IMR-90 (cell line): ENCODE measurements around the gene SMIM31. TPM values are rescaled to one million over a fixed set of nuclear protein-coding genes. Genes with fewer than 3 reads are reported as not detected.

ENCODE experiments used
- ATAC-seq: fragments of 200-7000 bp; cut with Tn5 transposase; 2 replicates; pipeline ENCODE4 v1.9.1; 2020; ENCODE audit warnings: low read depth, mild to moderate bottlenecking, moderate library complexity
- BruUV-seq: library from RNA; stranded (reverse); fragments of 400-500 nt; replicated peaks from 2 replicates; lab custom pipeline; 2021; lab: Mats Ljungman, UMichigan
- CTCF ChIA-PET: fragments of 300-600 bp; formaldehyde crosslinking; extraction: SDS; loops from one replicate; lab custom pipeline; 2021; ENCODE audit warnings: antibody characterized with exemption; lab: Yijun Ruan, JAX
- POLR2A ChIA-PET: fragments of 300-600 bp; sonication (Branson Sonifier 250); formaldehyde crosslinking; loops from one replicate; lab custom pipeline; 2022; ENCODE audit warnings: antibody characterized with exemption; ENCODE audit not compliant: unreplicated experiment; lab: Charles Lee
- DNase-seq: peaks from one replicate; pipeline ENCODE4 v3.0.0; 2013
- H2AFZ ChIP-seq: replicated peaks from 2 replicates; pipeline ENCODE3; 2013; ENCODE audit warnings: low read length, mild to moderate bottlenecking; ENCODE audit not compliant: poor library complexity
- H2AK5ac ChIP-seq: 2 replicates; pipeline ENCODE4 v1.6.1; 2013; ENCODE audit warnings: low read depth, low read length, inconsistent platforms
- H2AK9ac ChIP-seq: replicated peaks from 2 replicates; pipeline ENCODE3; 2013; ENCODE audit warnings: mild to moderate bottlenecking, low read depth, low read length, moderate library complexity; ENCODE audit not compliant: poor library complexity
- H2BK120ac ChIP-seq: 2 replicates; pipeline ENCODE4 v1.6.1; 2013; ENCODE audit warnings: low read depth, low read length, inconsistent platforms
- H2BK15ac ChIP-seq: 3 replicates; pipeline ENCODE4 v1.6.1; 2013; ENCODE audit warnings: low read depth, low read length, inconsistent platforms
- H2BK20ac ChIP-seq: 2 replicates; pipeline ENCODE4 v1.6.1; 2013; ENCODE audit warnings: low read depth, mild to moderate bottlenecking, inconsistent platforms, low read length, moderate library complexity
- H2BK5ac ChIP-seq: 2 replicates; pipeline ENCODE4 v1.6.1; 2013; ENCODE audit warnings: mild to moderate bottlenecking, low read depth, low read length, inconsistent platforms; ENCODE audit not compliant: poor library complexity, severe bottlenecking
- H3K14ac ChIP-seq: replicated peaks from 2 replicates; pipeline ENCODE4 v1.6.1; 2013; ENCODE audit warnings: low read depth, low read length, inconsistent platforms
- H3K18ac ChIP-seq: 2 replicates; pipeline ENCODE4 v1.6.1; 2013; ENCODE audit warnings: low read depth, low read length, control low read depth
- H3K23ac ChIP-seq: 2 replicates; pipeline ENCODE4 v1.6.1; 2013; ENCODE audit warnings: low read depth, low read length, inconsistent platforms
- H3K27ac ChIP-seq: 2 replicates; pipeline ENCODE4 v1.5.1; 2013; ENCODE audit warnings: mild to moderate bottlenecking, control low read depth, low read length; ENCODE audit not compliant: insufficient read depth
- H3K27me3 ChIP-seq: 2 replicates; pipeline ENCODE4 v1.6.1; 2013; ENCODE audit warnings: low read length; ENCODE audit not compliant: control insufficient read depth, insufficient read depth
- H3K36me3 ChIP-seq: 2 replicates; pipeline ENCODE4 v1.6.1; 2013; ENCODE audit warnings: low read length, mixed read lengths; ENCODE audit not compliant: control insufficient read depth, insufficient read depth
- H3K4ac ChIP-seq: 2 replicates; pipeline ENCODE4 v1.6.1; 2013; ENCODE audit warnings: low read depth, low read length, inconsistent platforms
- H3K4me1 ChIP-seq: 2 replicates; pipeline ENCODE4 v1.6.1; 2013; ENCODE audit warnings: low read length, mixed read lengths; ENCODE audit not compliant: control insufficient read depth, insufficient read depth
- H3K4me2 ChIP-seq: 2 replicates; pipeline ENCODE4 v1.6.1; 2013; ENCODE audit warnings: low read depth, mild to moderate bottlenecking, control low read depth, low read length, moderate library complexity
- H3K4me3 ChIP-seq: 2 replicates; pipeline ENCODE4 v1.5.1; 2013; ENCODE audit warnings: low read depth, mild to moderate bottlenecking, control low read depth, low read length, moderate library complexity; ENCODE audit not compliant: insufficient read depth
- H3K56ac ChIP-seq: 2 replicates; pipeline ENCODE4 v1.6.1; 2013; ENCODE audit warnings: low read length, inconsistent platforms; ENCODE audit not compliant: insufficient read depth; ENCODE audit errors: extremely low read depth
- H3K79me1 ChIP-seq, 2 experiments: 2 replicates each; pipeline ENCODE4 v1.6.1; 2013; ENCODE audit warnings: low read length in 2 of 2, inconsistent platforms in 1 of 2, low read depth in 1 of 2
- H3K9ac ChIP-seq: 2 replicates; pipeline ENCODE4 v1.6.1; 2013; ENCODE audit warnings: low read depth, low read length, control low read depth
- H3K9me1 ChIP-seq: 2 replicates; pipeline ENCODE4 v1.6.1; 2013; ENCODE audit warnings: low read length, inconsistent platforms; ENCODE audit not compliant: insufficient read depth
- H3K9me3 ChIP-seq: 2 replicates; pipeline ENCODE4 v1.6.1; 2013; ENCODE audit warnings: low read length; ENCODE audit not compliant: control insufficient read depth, insufficient read depth
- H4K20me1 ChIP-seq: 2 replicates; pipeline ENCODE4 v1.6.1; 2013; ENCODE audit warnings: low read length, inconsistent platforms; ENCODE audit not compliant: insufficient read depth
- H4K5ac ChIP-seq: 2 replicates; pipeline ENCODE4 v1.6.1; 2013; ENCODE audit warnings: mild to moderate bottlenecking, low read depth, low read length, control low read depth
- H4K8ac ChIP-seq, 2 experiments: 2 replicates each; pipeline ENCODE4 v1.6.1; 2013; ENCODE audit warnings: low read depth in 2 of 2, low read length in 2 of 2, control low read depth in 1 of 2, inconsistent platforms in 1 of 2
- H4K91ac ChIP-seq: 2 replicates; pipeline ENCODE4 v1.6.1; 2013; ENCODE audit warnings: low read depth, low read length, inconsistent platforms; ENCODE audit not compliant: insufficient read depth
- BHLHE40 ChIP-seq: fragments of 150-350 bp; IDR thresholded peaks from 2 replicates; pipeline ENCODE4 v1.6.1; 2016; ENCODE audit warnings: mild to moderate bottlenecking, low read depth, low read length
- FOS ChIP-seq: fragments of 150-350 bp; IDR thresholded peaks from 2 replicates; pipeline ENCODE4 v1.6.1; 2016; ENCODE audit warnings: low read depth, low read length
- RAD21 ChIP-seq: IDR thresholded peaks from 2 replicates; pipeline ENCODE4 v1.6.1; 2012; ENCODE audit warnings: low read length, improper control_type of control experiment
- SMC3 ChIP-seq: fragments of 150-350 bp; IDR thresholded peaks from 2 replicates; pipeline ENCODE4 v1.6.1; 2016; ENCODE audit warnings: low read depth, mild to moderate bottlenecking, antibody characterized with exemption, low read length, moderate library complexity
- WGBS, 2 experiments: methylation state at CpG; one replicate each; pipeline versions ENCODE4 v1.1.5 to v1.1.7; 2013; ENCODE audit warnings: missing lambda C conversion rate in 2 of 2; ENCODE audit not compliant: insufficient read length in 1 of 2; ENCODE audit errors: extremely low coverage in 2 of 2; 5-methylcytosine and 5-hydroxymethylcytosine counted together
- dilution Hi-C: fragments of 300-500 bp; cut with HindIII; formaldehyde crosslinking; loops from one replicate; pipeline ENCODE4 v1.14.3; 2018; ENCODE audit warnings: low sequenced_read_pairs; ENCODE audit not compliant: unreplicated experiment
- in situ Hi-C: fragments of 300-500 bp; cut with MboI; formaldehyde crosslinking; loops from 3 replicates; pipeline ENCODE4 v1.14.3; 2019; ENCODE audit warnings: low sequenced_read_pairs, inconsistent platforms, mixed read lengths
- intact Hi-C: fragments of 100-400 bp; cut with micrococcal nuclease; formaldehyde crosslinking; loops from 2 replicates; pipeline ENCODE4 v1.10.0; 2022
- polyA plus RNA-seq, 3 experiments: library from polyadenylated mRNA; depleted of rRNA; stranded (reverse); fragments of >200 nt; gene quantifications; 2 replicates each; pipeline ENCODE4 v1.2.3, GENCODE V29; 2012; ENCODE audit warnings: low replicate concordance in 1 of 3
- total RNA-seq: library from RNA; depleted of rRNA; stranded (reverse); fragments of >200 nt; gene quantifications from 2 replicates; pipeline ENCODE4 v1.2.3, GENCODE V29; 2012
- TF ChIP-seq, protein P1 (sequence below): conservative IDR thresholded peaks from 2 replicates; pipeline ENCODE4 v1.5.1; 2012; ENCODE audit warnings: mild to moderate bottlenecking, low read depth, low read length, improper control_type of control experiment

SMIM31 gene
- total and polyA plus RNA-seq, 2 of the 4 experiments (the other 2 are of a cell fraction) = not detected

DNA sequence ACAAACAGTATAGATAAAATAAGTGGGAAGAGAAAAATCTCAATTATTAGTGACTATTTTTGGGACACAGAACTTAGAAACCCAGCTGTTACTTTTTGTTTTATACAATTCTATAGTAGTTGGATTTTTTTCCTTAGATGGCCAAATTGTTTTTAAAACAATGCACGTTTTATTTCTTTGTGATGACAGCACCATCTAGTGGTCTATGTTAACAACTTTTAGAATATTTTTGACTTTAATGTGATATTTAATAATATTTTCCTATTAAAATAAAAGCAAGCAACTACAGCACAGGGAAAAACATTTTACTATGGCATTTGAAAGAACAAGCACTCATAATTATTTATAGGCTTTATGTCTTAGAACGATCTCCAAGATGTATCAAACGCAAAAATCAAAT is 5.6 kb upstream of the SMIM31 start:
- Histone ChIP-seq H3K79me1 (no peaks in the 10 kb centered on the region), H2BK20ac (no peak overlapping the region), H3K27me3 (no peaks in the 10 kb centered on the region), H3K23ac (no peak overlapping the region), H2BK120ac (no peak overlapping the region), H2AK9ac (no peak overlapping the region), H3K18ac (no peak overlapping the region), H2BK5ac (no peak overlapping the region), H3K9me3 (no peaks in the 10 kb centered on the region), H2AFZ (no peak overlapping the region), H4K20me1 (no peaks in the 10 kb centered on the region), H2BK15ac (no peak overlapping the region), H3K9me1 (no peaks in the 10 kb centered on the region), H3K4me3 (no peak overlapping the region), H4K91ac (no peak overlapping the region), H3K14ac (no peak overlapping the region), H4K5ac (no peak overlapping the region), H3K36me3 (no peaks in the 10 kb centered on the region), H3K4me2 (no peak overlapping the region), H4K8ac (no peak overlapping the region), H3K4ac (no peak overlapping the region), H3K9ac (no peak overlapping the region), H3K27ac (no peak overlapping the region), H2AK5ac (no peak overlapping the region), H3K4me1 (no peaks in the 10 kb centered on the region), H3K56ac (no peak overlapping the region)
- POLR2A ChIA-PET = no interaction called here
- dilution Hi-C loops (no loop called here), intact Hi-C loops (loop anchor here (2.0 to 5.0 kb wide), 2 partner anchors 1198 to 1266 kb away; no protein-coding TSS in a partner anchor), in situ Hi-C loops (no loop called here)
- BruUV-seq = no TSS peak
- ATAC-seq = no peak
- WGBS, 2 experiments = no CpG with 5 or more reads among the region's 3 CpGs
- peak; percentile 19 for DNase-seq
- TF ChIP-seq RAD21 = peak; percentile 26; the same call in 1 of the 2 replicates
- TF ChIP-seq, protein P1, sequence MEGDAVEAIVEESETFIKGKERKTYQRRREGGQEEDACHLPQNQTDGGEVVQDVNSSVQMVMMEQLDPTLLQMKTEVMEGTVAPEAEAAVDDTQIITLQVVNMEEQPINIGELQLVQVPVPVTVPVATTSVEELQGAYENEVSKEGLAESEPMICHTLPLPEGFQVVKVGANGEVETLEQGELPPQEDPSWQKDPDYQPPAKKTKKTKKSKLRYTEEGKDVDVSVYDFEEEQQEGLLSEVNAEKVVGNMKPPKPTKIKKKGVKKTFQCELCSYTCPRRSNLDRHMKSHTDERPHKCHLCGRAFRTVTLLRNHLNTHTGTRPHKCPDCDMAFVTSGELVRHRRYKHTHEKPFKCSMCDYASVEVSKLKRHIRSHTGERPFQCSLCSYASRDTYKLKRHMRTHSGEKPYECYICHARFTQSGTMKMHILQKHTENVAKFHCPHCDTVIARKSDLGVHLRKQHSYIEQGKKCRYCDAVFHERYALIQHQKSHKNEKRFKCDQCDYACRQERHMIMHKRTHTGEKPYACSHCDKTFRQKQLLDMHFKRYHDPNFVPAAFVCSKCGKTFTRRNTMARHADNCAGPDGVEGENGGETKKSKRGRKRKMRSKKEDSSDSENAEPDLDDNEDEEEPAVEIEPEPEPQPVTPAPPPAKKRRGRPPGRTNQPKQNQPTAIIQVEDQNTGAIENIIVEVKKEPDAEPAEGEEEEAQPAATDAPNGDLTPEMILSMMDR = peak; percentile 45
- TF ChIP-seq FOS = no peak
- TF ChIP-seq BHLHE40 = no peak
- peak; percentile 26; the same call in 1 of the 2 replicates for TF ChIP-seq SMC3
- CTCF ChIA-PET = no interaction called here
